GM18868 (cell line): ENCODE measurements around the gene NT5DC4.

ENCODE experiments used
- ATAC-seq: cut with Tn5 transposase; IDR thresholded peaks from one replicate; pipeline ENCODE4 v1.9.1; 2021; ENCODE audit warnings: mild to moderate bottlenecking, moderate library complexity; ENCODE audit not compliant: unreplicated experiment

NT5DC4 gene

GRCh38 chr2:112722816-112723546, 2.2 kb downstream of the NT5DC4 start:
- no peak for ATAC-seq

- no peak for ATAC-seq
Measured at GRCh38 chr2:112723547-112723940, 2.7 kb downstream of the NT5DC4 start.

GRCh38 chr2:112723995-112724394, 3.2 kb downstream of the NT5DC4 start:
- no peak for ATAC-seq

GRCh38 chr2:112724591-112725525, 4.0 kb downstream of the NT5DC4 start:
- no peak for ATAC-seq

GRCh38 chr2:112725545-112726457, 5.0 kb downstream of the NT5DC4 start:
- peak; percentile 34 for ATAC-seq

- peak; percentile 76 for ATAC-seq
Measured at GRCh38 chr2:112726487-112727190, 5.8 kb downstream of the NT5DC4 start.

- no peak for ATAC-seq
Measured at GRCh38 chr2:112727276-112728028, 6.6 kb downstream of the NT5DC4 start.

- no peak for ATAC-seq
Measured at GRCh38 chr2:112728029-112728362, 7.2 kb downstream of the NT5DC4 start.

- ATAC-seq = no peak
Measured at GRCh38 chr2:112728378-112729175, 7.8 kb downstream of the NT5DC4 start.

GRCh38 chr2:112730216-112730615, 9.4 kb downstream of the NT5DC4 start:
- ATAC-seq = no peak

- no peak for ATAC-seq
Measured at GRCh38 chr2:112730791-112731190, 10.0 kb downstream of the NT5DC4 start.

GRCh38 chr2:112731479-112731878, 10.7 kb downstream of the NT5DC4 start:
- no peak for ATAC-seq

- ATAC-seq = no peak
Measured at GRCh38 chr2:112733456-112733855, 12.6 kb downstream of the NT5DC4 start.

- no peak for ATAC-seq
Measured at GRCh38 chr2:112733871-112734270, 13.1 kb downstream of the NT5DC4 start.

GRCh38 chr2:112737542-112738232, 16.9 kb downstream of the NT5DC4 start:
- ATAC-seq = no peak

GRCh38 chr2:112740527-112740926, 19.7 kb downstream of the NT5DC4 start:
- no peak for ATAC-seq

- ATAC-seq = peak; percentile 75
Measured at GRCh38 chr2:112749755-112750559, 29.1 kb downstream of the NT5DC4 start.

GRCh38 chr2:112750560-112750843, 29.7 kb downstream of the NT5DC4 start:
- no peak for ATAC-seq
